HepG2 (cell line): ENCODE results near the gene HSP90AB1.

Experiments
- KAT2B ChIP-seq: fragments of 150-350 bp; IDR thresholded peaks from 2 replicates; pipeline ENCODE4 v1.6.1; 2014; ENCODE audit warnings: low read depth, low read length, borderline replicate concordance
- PHF20 ChIP-seq: sonication (generic); formaldehyde crosslinking; IDR thresholded peaks from 2 replicates; pipeline ENCODE4 v1.5.0; 2020; ENCODE audit warnings: mild to moderate bottlenecking, missing genetic modification reagents
- RFX5 ChIP-seq: IDR thresholded peaks from 2 replicates; pipeline ENCODE4 v1.6.1; 2011; ENCODE audit warnings: low read depth, low read length, improper control_type of control experiment

GRCh38 chr6:44269178-44269920 lies 22.4 kb downstream of the HSP90AB1 start:
- TF ChIP-seq RFX5 (no peak), PHF20 (CRISPR knock-in tag) (no peak), KAT2B (no peak)
